MV-4-11 (cell line): ENCODE measurements around the gene PCDHGB3.
A peak's percentile ranks its signal among the peaks of the same experiment; 100 is the strongest.

Experiments used
- DNase-seq: peaks from one replicate; lab custom pipeline; 2025; lab: John Stamatoyannopoulos, UW

Gene PCDHGB3

DNA sequence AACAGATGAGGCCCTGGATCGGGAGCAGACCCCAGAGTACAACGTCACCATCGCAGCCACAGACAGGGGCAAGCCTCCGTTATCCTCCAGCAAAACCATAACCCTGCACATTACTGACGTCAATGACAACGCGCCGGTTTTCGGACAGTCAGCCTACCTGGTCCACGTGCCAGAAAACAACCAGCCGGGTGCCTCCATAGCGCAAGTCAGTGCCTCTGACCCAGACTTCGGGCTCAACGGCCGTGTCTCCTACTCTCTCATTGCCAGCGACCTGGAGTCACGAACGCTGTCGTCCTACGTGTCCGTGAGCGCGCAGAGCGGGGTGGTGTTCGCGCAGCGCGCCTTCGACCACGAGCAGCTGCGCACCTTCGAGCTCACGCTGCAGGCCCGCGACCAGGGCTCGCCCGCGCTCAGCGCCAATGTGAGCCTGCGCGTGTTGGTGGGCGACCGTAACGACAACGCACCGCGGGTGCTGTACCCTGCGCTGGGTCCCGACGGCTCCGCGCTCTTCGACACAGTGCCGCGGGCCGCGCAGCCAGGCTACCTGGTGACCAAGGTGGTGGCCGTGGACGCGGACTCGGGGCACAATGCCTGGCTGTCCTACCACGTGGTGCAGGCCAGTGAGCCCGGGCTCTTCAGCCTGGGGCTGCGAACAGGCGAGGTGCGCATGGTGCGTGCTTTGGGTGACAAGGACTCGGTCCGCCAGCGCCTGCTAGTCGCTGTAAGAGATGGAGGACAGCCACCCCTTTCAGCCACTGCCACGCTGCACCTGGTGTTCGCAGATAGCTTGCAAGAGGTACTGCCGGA is 49.2 kb downstream of the PCDHGB3 start:
- no peak for DNase-seq

DNA sequence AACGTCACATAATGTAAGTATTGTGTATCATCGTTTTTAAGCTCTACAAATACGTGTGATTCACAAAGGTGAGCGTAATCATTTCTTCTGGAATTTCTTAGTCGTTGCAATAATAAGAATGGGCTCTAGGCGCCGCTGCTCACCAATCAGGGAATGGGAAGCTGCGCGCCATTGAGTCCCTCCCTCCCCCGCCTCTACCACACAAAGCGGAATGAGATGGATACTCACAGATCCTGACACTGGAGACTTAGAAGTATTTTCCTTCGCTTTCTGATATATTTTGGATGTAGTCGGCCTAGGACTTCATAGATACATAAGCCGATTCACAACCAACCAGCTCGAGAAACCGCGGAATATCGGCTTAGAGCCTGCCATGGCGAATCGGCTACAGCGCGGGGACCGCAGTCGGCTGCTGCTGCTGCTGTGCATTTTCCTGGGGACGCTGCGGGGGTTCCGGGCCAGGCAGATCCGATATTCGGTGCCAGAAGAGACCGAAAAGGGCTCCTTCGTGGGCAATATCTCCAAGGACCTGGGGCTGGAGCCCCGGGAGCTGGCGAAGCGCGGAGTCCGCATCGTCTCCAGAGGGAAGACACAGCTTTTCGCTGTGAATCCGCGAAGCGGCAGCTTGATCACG is 50.9 kb downstream of the PCDHGB3 start, which contains the start of gene PCDHGA11:
Gene PCDHGA11 (plus strand): TSS at position 197 of the 634 bp plus-strand sequence. CDS start 177 bp downstream, at position 374.
- DNase-seq: peak; percentile 57

DNA sequence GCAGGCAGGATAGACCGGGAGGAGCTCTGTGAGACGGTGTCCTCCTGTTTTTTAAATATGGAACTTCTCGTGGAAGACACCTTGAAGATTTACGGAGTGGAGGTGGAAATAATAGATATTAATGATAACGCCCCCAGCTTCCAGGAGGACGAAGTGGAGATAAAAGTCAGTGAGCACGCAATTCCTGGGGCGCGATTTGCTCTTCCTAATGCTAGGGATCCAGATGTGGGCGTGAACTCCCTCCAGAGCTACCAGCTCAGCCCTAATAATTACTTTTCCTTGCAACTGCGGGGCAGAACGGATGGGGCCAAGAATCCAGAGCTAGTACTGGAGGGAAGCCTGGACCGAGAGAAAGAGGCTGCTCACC is 51.4 kb downstream of the PCDHGB3 start:
- DNase-seq: no peak
